HTERT RPE-1 (cell line): ENCODE measurements around the gene OBSCN.

Source experiments
- in situ Hi-C: fragments of 300-500 bp; cut with MboI; formaldehyde crosslinking; loops from 4 replicates; pipeline ENCODE4 v1.14.3; 2020; ENCODE audit warnings: low sequenced_read_pairs

OBSCN gene

GRCh38 chr1:228315484-228315944 is 107.7 kb downstream of the OBSCN start:
- in situ Hi-C loops = no loop called here

GRCh38 chr1:228315945-228316588 is 108.2 kb downstream of the OBSCN start:
- in situ Hi-C loops = no loop called here

- in situ Hi-C loops = no loop called here
These were observed 108.9 kb downstream of the OBSCN start for GRCh38 chr1:228316589-228317387.

DNA sequence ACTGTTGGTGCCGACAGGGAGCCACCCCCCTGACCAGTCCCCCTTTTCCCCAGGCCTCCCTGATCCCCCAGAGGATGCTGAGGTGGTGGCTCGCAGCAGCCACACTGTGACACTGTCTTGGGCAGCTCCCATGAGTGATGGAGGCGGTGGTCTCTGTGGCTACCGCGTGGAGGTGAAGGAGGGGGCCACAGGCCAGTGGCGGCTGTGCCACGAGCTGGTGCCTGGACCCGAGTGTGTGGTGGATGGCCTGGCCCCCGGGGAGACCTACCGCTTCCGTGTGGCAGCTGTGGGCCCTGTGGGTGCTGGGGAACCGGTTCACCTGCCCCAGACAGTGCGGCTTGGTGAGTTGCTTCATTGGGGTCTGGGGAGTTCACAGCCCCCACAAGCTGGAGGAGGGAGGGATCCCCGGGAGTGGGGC is 109.6 kb downstream of the OBSCN start:
- in situ Hi-C loops = no loop called here

GRCh38 chr1:228317891-228318810 is 110.3 kb downstream of the OBSCN start:
- in situ Hi-C loops = no loop called here

DNA sequence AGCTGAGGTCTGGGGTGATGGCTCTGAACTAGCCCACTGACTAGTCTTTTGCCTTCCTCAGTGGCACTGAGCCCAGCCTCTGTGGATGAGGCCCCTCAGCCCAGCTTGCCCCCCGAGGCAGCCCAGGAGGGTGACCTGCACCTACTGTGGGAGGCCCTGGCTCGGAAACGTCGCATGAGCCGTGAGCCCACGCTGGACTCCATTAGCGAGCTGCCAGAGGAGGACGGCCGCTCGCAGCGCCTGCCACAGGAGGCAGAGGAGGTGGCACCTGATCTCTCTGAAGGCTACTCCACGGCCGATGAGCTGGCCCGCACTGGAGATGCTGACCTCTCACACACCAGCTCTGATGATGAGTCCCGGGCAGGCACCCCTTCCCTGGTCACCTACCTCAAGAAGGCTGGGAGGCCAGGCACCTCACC is 111.0 kb downstream of the OBSCN start:
- in situ Hi-C loops = no loop called here

- in situ Hi-C loops = no loop called here
These were observed 111.7 kb downstream of the OBSCN start for GRCh38 chr1:228319352-228320088.

DNA sequence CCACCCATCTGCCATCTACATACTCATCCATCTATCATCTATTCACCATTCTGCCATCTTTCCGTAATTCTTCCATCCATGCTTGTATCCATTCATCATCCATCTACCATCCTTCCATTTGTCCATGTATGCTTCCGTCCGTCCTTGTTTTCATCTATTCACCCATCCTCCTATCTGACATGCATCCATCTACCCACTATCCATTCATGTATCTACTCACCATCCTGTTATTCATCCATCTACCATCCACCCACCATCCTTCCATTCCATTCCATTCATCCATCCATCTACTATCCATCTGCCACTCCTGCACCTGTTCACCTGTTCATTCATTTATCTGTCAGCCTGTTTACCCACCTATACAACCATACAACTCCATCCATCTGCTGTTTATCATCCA is 112.5 kb downstream of the OBSCN start:
- in situ Hi-C loops = no loop called here

DNA sequence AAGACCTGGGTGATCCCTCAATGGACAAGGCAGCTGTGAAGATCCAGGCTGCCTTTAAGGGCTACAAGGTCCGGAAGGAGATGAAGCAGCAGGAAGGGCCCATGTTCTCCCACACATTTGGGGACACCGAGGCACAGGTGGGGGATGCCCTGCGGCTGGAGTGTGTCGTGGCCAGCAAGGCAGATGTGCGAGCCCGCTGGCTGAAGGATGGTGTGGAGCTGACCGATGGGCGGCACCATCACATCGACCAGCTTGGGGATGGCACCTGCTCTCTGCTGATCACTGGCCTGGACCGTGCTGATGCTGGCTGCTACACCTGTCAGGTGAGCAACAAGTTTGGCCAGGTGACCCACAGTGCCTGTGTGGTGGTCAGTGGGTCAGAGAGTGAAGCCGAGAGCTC is 113.6 kb downstream of the OBSCN start:
- in situ Hi-C loops = no loop called here

DNA sequence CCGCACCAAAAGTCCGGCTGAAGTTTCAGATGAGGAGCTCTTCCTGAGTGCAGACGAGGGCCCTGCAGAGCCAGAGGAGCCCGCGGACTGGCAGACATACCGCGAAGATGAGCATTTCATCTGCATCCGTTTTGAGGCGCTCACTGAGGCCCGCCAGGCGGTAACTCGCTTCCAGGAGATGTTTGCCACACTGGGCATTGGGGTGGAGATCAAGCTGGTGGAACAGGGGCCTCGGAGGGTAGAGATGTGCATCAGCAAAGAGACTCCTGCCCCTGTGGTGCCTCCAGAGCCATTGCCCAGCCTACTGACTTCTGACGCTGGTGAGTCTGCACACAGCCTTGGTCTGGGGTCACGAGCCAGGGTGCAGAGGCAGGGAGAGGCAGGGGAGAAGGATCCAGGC is 114.1 kb downstream of the OBSCN start:
- in situ Hi-C loops = no loop called here

- in situ Hi-C loops = no loop called here
These were observed 115.6 kb downstream of the OBSCN start for GRCh38 chr1:228323401-228323800.

DNA sequence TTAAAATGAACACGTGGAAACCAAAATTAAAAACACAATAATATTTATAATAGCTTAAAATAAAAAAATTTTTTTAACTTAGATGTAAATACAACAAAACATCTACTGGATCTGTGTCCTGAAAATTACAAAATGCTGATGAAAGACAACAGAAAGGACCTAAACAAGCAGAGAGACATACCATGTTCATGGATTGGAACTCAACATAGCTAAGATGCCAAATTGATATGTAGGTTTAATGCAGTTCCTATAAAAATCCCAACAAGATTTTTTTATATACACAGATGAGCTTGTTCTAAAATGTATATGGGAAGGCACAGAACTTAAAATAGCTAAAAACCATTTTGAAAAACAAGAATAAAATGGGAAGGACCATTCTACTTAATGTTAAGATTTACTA is 117.4 kb downstream of the OBSCN start:
- in situ Hi-C loops = no loop called here

DNA sequence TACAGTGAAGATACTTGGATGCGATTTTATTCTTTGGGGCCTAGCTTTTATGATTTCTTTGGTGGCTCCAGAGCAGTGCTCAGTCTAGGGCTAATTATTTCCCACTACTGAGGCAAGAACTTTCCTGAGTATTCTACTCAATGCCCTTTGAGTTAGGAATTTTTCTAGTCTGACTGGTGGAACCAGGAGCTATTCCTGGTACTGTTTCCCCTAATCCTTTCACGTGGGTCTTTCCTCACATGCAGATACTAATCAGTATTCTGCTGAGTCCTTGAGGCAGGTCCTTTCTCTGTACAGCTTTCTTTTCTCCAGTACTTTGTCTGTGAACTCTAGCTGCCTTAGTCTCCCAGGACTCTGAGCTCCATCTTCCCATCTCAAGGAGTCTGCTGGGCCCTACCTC is 122.0 kb downstream of the OBSCN start:
- in situ Hi-C loops = no loop called here

DNA sequence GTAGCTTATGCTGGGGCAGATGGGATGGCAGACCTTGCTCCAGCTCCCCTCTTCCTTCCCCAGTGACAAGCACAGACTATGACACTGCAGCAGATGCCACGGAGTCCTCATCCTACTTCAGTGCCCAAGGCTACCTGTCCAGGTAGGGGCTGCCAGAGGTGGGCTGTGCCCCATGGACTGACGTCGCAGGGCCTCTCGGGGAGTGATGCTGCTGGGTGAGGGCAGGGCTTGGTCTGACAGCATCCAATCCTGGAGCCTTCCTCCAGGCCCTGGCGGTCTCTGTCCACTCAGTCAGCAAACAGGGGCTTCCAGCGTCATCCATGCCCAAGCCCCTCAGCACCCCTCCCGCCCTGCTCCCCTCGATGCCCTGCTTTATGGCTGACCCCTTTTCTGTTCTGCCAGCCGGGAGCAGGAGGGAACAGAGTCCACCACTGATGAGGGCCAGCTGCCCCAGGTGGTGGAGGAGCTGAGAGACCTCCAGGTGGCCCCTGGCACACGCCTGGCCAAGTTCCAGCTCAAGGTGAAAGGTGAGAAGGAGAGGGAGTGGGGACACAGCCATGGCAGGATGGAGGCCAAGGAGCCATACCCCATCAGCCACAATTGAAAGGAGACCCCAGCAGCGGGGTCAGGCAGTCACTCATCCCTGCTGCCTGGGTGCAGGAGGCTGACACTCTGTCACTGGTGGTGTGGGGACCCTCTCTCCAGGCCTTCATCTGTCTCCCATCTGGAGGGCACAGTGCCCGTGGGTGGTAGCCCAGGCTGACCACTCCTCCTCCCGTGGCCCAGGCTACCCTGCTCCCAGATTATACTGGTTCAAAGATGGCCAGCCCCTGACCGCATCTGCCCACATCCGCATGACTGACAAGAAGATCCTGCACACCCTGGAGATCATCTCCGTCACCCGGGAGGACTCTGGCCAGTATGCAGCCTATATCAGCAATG is 125.2 kb downstream of the OBSCN start:
- in situ Hi-C loops = no loop called here

DNA sequence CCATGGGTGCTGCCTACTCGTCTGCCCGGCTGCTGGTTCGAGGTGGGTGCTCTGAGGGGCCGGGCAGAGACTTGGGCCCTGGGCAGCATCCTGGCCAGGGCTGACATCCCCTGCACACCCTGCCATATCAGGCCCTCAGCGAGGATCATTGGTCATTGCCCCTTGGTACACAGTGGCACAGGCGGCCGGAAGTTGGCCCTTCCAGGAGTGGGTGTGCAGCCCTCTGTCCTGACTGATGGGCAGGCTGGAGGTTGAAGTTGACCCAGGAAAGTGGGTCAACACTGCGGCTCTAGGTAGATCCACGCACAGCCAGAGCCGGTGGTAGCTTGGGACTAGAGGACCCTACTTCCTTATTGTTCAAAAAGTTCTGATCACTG is 125.9 kb downstream of the OBSCN start:
- in situ Hi-C loops = no loop called here

- in situ Hi-C loops = no loop called here
These were observed 126.5 kb downstream of the OBSCN start for GRCh38 chr1:228334226-228334935.

DNA sequence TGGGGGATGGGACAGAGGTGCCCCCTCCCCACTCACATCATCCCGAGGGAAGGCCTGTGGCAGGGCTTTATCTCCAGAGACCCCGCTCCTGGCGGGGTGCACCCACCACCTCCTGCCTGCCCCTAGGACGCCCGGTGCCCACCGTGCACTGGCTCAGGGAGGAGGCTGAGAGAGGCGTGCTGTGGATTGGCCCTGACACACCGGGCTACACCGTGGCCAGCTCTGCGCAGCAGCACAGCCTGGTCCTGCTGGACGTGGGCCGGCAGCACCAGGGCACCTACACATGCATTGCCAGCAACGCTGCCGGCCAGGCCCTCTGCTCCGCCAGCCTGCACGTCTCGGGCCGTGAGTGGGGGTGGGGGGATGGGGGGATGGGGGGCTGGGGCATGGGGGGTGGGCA is 127.1 kb downstream of the OBSCN start:
- in situ Hi-C loops = no loop called here

DNA sequence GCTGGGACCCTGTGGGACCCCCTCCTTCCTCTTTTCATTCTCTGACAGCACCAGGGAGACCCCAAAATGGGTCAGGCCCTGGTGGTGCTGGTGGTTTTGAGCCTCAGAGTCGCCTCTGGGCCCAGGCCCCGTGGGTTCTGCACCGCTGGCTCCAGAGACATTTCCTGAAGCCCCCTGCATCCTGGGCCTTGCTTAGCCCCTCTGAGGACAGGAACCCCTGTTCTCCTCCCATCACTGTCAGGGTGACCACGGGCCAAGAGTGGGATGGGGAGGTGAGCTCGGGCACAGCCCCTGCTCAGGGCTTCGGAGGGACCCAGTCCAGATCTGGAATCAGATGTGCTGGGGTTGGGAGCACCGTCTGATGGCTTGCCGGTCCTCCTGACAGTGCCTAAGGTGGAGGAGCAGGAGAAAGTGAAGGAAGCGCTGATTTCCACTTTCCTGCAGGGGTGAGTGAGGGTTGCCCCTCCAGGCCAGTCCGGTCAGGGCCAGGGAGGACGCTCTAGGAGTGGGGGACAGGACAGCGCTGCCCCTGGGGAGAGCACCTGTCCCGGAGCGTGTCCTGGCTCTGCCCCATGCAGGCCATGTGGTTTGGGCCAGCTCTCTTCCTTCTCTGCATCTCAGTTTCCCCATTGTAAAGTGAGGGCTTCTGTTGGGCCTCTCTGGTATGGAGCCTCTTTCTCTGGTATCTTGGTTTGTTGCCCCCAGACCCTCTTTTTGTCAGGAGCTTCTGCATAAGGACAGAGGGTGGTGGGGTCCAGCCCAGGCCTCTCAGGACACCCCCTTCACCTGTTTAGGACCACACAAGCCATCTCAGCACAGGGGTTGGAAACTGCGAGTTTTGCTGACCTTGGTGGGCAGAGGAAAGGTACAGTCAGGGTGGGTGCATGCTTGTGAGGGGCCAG is 127.8 kb downstream of the OBSCN start:
- in situ Hi-C loops = no loop called here
